ENCODE data around the gene CAMKK2.

Gene CAMKK2

DNA sequence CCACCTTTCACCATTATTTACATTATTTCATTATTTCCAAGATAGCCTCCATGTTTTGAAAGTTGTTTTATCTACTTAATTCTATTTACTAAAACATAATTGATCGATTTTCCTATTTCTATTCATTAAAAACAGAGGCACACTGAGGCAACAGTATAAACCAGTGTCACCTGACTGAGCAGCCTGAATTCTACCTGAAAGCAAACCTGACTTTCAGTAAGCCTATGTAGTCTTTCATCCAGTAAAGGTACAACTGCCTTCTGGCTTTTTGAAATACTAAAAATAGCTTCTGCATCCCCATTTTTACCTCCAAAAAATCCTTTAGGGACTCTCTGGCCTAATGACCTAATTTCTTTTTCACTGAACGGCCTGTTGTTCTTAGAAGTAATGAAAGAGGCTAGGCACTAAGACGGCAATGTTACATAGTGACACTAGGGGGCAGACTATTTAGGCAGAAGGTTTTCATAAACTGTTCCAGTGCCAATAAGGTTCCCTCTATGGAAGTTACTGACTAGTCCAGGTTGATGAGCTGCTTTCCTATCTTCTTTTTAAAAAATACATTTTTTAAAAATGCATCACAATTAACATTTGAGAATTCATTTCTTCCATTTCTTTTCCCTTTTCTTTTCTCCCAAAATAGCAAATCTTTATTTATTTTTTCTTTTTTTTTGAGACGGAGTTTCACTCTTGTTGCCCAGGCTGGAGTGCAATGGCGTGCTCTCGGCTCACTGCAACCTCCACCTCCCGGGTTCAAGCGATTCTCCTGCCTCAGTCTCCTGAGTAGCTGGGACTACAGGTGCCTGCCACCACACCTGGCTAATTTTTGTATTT is 38.2 kb upstream of the CAMKK2 start:
- TF ChIP-seq CREB1 (IDR thresholded peaks at IDR 0.05; ENCODE audit: low read depth) (no peak), EP300 (IDR thresholded peaks at IDR 0.05; ENCODE audit: borderline replicate concordance) (no peak), RAD21 (IDR thresholded peaks at IDR 0.05; ENCODE audit: low read depth) (peak; percentile 53), ZBTB7A (IDR thresholded peaks at IDR 0.05; ENCODE audit: low read depth) (no peak), FOXM1 (IDR thresholded peaks at IDR 0.05; ENCODE audit: borderline replicate concordance, low read depth) (no peak)
- TF ChIP-seq, protein P1, sequence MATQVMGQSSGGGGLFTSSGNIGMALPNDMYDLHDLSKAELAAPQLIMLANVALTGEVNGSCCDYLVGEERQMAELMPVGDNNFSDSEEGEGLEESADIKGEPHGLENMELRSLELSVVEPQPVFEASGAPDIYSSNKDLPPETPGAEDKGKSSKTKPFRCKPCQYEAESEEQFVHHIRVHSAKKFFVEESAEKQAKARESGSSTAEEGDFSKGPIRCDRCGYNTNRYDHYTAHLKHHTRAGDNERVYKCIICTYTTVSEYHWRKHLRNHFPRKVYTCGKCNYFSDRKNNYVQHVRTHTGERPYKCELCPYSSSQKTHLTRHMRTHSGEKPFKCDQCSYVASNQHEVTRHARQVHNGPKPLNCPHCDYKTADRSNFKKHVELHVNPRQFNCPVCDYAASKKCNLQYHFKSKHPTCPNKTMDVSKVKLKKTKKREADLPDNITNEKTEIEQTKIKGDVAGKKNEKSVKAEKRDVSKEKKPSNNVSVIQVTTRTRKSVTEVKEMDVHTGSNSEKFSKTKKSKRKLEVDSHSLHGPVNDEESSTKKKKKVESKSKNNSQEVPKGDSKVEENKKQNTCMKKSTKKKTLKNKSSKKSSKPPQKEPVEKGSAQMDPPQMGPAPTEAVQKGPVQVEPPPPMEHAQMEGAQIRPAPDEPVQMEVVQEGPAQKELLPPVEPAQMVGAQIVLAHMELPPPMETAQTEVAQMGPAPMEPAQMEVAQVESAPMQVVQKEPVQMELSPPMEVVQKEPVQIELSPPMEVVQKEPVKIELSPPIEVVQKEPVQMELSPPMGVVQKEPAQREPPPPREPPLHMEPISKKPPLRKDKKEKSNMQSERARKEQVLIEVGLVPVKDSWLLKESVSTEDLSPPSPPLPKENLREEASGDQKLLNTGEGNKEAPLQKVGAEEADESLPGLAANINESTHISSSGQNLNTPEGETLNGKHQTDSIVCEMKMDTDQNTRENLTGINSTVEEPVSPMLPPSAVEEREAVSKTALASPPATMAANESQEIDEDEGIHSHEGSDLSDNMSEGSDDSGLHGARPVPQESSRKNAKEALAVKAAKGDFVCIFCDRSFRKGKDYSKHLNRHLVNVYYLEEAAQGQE (IDR thresholded peaks at IDR 0.05; ENCODE audit: low read depth): no peak

DNA sequence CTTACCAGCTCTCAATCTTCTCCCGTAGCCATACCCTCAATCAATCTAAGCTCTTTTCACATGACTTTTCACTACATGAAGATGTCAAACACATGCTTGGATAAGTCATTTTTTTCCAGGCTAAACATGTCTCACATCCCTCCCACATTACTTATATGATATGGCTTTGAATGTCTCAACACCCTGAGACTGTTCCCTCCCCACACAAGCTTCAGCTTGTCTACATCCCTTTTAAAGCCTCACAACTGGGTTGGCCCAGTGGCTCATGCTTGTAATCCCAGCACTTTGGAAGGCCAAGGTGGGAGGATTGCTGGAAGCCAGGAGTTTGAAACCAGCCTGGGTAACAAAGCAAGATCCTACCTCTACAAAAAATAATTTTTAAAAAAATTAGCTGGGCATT is 37.2 kb upstream of the CAMKK2 start:
- TF ChIP-seq TEAD4 (IDR thresholded peaks at IDR 0.05) (no peak), RAD21 (IDR thresholded peaks at IDR 0.05; ENCODE audit: low read depth) (no peak), EGR1 (IDR thresholded peaks at IDR 0.05) (no peak), TAF1 (IDR thresholded peaks at IDR 0.05; ENCODE audit: low read depth) (no peak), NFIC (IDR thresholded peaks at IDR 0.05) (no peak), FOXM1 (IDR thresholded peaks at IDR 0.05; ENCODE audit: borderline replicate concordance, low read depth) (no peak), ZBTB7A (IDR thresholded peaks at IDR 0.05; ENCODE audit: low read depth) (no peak), CREB1 (IDR thresholded peaks at IDR 0.05; ENCODE audit: low read depth) (no peak), CEBPB (IDR thresholded peaks at IDR 0.05) (no peak), TCF12 (IDR thresholded peaks at IDR 0.05; ENCODE audit: low read depth) (no peak), YY1 (IDR thresholded peaks at IDR 0.05; ENCODE audit: low read depth) (no peak)
- TF ChIP-seq, protein P2, sequence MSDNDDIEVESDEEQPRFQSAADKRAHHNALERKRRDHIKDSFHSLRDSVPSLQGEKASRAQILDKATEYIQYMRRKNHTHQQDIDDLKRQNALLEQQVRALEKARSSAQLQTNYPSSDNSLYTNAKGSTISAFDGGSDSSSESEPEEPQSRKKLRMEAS (IDR thresholded peaks at IDR 0.05): no peak
- TF ChIP-seq, protein P3, sequence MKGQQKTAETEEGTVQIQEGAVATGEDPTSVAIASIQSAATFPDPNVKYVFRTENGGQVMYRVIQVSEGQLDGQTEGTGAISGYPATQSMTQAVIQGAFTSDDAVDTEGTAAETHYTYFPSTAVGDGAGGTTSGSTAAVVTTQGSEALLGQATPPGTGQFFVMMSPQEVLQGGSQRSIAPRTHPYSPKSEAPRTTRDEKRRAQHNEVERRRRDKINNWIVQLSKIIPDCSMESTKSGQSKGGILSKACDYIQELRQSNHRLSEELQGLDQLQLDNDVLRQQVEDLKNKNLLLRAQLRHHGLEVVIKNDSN (IDR thresholded peaks at IDR 0.05): no peak
- TF ChIP-seq, protein P1 (IDR thresholded peaks at IDR 0.05; ENCODE audit: low read depth): no peak

DNA sequence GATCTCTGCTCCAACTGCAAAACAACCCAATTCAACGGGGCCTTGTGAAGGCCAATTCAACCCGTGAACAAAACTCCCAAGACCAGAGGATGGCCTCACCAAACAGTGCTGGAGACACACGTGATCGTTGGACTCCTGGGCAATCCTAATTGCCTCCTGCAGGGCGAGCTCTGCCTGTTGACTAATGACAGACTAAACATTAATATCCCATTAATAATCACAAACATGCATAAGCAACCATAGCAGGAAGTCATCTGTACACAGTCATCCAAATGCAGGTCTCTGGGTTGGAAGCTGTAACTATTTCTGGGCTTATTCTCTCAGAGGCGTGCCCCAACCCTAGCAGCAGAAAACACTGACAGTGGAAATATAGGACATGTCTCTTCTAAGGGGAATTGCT is 34.7 kb upstream of the CAMKK2 start:
- TF ChIP-seq ZBTB7A (IDR thresholded peaks at IDR 0.05; ENCODE audit: low read depth) (no peak), EP300 (IDR thresholded peaks at IDR 0.05; ENCODE audit: borderline replicate concordance) (no peak), TEAD4 (IDR thresholded peaks at IDR 0.05) (no peak), NFIC (IDR thresholded peaks at IDR 0.05) (no peak), CEBPB (IDR thresholded peaks at IDR 0.05) (no peak), EGR1 (IDR thresholded peaks at IDR 0.05) (no peak), YY1 (IDR thresholded peaks at IDR 0.05; ENCODE audit: low read depth) (no peak), TCF12 (IDR thresholded peaks at IDR 0.05; ENCODE audit: low read depth) (no peak), CREB1 (IDR thresholded peaks at IDR 0.05; ENCODE audit: low read depth) (no peak), FOXM1 (IDR thresholded peaks at IDR 0.05; ENCODE audit: borderline replicate concordance, low read depth) (no peak), RAD21 (IDR thresholded peaks at IDR 0.05; ENCODE audit: low read depth) (no peak)
- TF ChIP-seq, protein P2 (IDR thresholded peaks at IDR 0.05): no peak
- TF ChIP-seq, protein P1 (IDR thresholded peaks at IDR 0.05; ENCODE audit: low read depth): no peak

DNA sequence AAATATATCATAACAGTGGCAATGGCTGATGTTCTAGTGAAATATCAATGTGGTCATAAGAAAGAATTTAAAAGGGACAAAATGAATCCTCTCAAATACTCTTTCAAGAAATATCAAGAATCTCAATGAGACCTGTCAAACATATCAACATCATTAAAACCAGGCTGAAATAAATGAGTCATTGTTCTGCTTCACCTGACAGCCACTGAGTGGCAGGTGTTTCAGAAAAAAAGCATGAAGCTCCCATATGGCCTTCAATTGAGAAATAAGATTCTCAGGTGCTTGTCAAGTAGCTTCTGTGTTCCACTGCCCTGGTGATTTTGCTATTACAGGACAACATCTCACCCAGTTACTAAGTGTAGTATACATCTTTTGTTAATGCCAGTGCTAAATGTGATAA is 34.2 kb upstream of the CAMKK2 start:
- TF ChIP-seq, protein P2 (IDR thresholded peaks at IDR 0.05): no peak
- TF ChIP-seq EGR1 (IDR thresholded peaks at IDR 0.05): no peak
- TF ChIP-seq TEAD4 (IDR thresholded peaks at IDR 0.05): no peak
- TF ChIP-seq TCF12 (IDR thresholded peaks at IDR 0.05; ENCODE audit: low read depth): no peak
- no peak for TF ChIP-seq FOXM1 (IDR thresholded peaks at IDR 0.05; ENCODE audit: borderline replicate concordance, low read depth)
- no peak for TF ChIP-seq TAF1 (IDR thresholded peaks at IDR 0.05; ENCODE audit: low read depth)
- TF ChIP-seq YY1 (IDR thresholded peaks at IDR 0.05; ENCODE audit: low read depth): no peak
- TF ChIP-seq, protein P3 (IDR thresholded peaks at IDR 0.05): no peak
- TF ChIP-seq ZBTB7A (IDR thresholded peaks at IDR 0.05; ENCODE audit: low read depth): no peak
- TF ChIP-seq RAD21 (IDR thresholded peaks at IDR 0.05; ENCODE audit: low read depth): no peak
- TF ChIP-seq, protein P1 (IDR thresholded peaks at IDR 0.05; ENCODE audit: low read depth): no peak
- no peak for TF ChIP-seq CEBPB (IDR thresholded peaks at IDR 0.05)
